GM23338 (cell line): ENCODE measurements around the gene LRIT1.

ENCODE experiments used
- CREB1 ChIP-seq: fragments of 250-450 bp; sonication (Bioruptor Pico); IDR thresholded peaks from 2 replicates; pipeline ENCODE4 v1.5.0; 2020; ENCODE audit warnings: low read depth, mild to moderate bottlenecking, moderate library complexity
- EZH2 ChIP-seq: fragments of 200-600 bp; sonication (generic); IDR thresholded peaks from one replicate; pipeline ENCODE4 v1.8.0; 2017; ENCODE audit warnings: antibody characterized with exemption, mild to moderate bottlenecking, low read depth; ENCODE audit not compliant: unreplicated experiment
- EZH2phosphoT487 ChIP-seq: fragments of 200-600 bp; sonication (generic); IDR thresholded peaks from one replicate; pipeline ENCODE4 v1.8.1; 2018; ENCODE audit warnings: antibody characterized with exemption; ENCODE audit not compliant: unreplicated experiment
- JUNB ChIP-seq: IDR thresholded peaks from one replicate; pipeline ENCODE4 v1.6.1; 2016; ENCODE audit warnings: antibody characterized with exemption; ENCODE audit not compliant: unreplicated experiment
- POLR2AphosphoS5 ChIP-seq: IDR thresholded peaks from 2 replicates; pipeline ENCODE4 v1.6.1; 2016; ENCODE audit warnings: antibody characterized with exemption, low read depth
- STAT1 ChIP-seq: IDR thresholded peaks from one replicate; pipeline ENCODE4 v1.6.1; 2016; ENCODE audit warnings: antibody characterized with exemption; ENCODE audit not compliant: unreplicated experiment
- ZNF114 ChIP-seq: fragments of 250-450 bp; sonication (Bioruptor Pico); IDR thresholded peaks from 2 replicates; pipeline ENCODE4 v1.5.0; 2020; ENCODE audit warnings: mild to moderate bottlenecking, moderate library complexity
- TF ChIP-seq, protein P1 (sequence below), 2 experiments: fragments of 200-600 bp in 1 of 2; sonication (generic) in 1 of 2; conservative IDR thresholded peaks; 2 replicates each; pipeline versions ENCODE4 v1.5.1 to v1.6.1; 2016 to 2017; ENCODE audit warnings: antibody characterized with exemption in 2 of 2, low read depth in 2 of 2, mild to moderate bottlenecking in 2 of 2, moderate library complexity in 1 of 2
- TF ChIP-seq, protein P2 (sequence below): fragments of 250-450 bp; sonication (Bioruptor Pico); IDR thresholded peaks from 2 replicates; pipeline ENCODE4 v1.5.0; 2020; ENCODE audit warnings: mild to moderate bottlenecking, moderate library complexity
- TF ChIP-seq, protein P3 (sequence below): IDR thresholded peaks from one replicate; pipeline ENCODE4 v1.6.1; 2018; ENCODE audit warnings: antibody characterized with exemption; ENCODE audit not compliant: unreplicated experiment

DNA sequence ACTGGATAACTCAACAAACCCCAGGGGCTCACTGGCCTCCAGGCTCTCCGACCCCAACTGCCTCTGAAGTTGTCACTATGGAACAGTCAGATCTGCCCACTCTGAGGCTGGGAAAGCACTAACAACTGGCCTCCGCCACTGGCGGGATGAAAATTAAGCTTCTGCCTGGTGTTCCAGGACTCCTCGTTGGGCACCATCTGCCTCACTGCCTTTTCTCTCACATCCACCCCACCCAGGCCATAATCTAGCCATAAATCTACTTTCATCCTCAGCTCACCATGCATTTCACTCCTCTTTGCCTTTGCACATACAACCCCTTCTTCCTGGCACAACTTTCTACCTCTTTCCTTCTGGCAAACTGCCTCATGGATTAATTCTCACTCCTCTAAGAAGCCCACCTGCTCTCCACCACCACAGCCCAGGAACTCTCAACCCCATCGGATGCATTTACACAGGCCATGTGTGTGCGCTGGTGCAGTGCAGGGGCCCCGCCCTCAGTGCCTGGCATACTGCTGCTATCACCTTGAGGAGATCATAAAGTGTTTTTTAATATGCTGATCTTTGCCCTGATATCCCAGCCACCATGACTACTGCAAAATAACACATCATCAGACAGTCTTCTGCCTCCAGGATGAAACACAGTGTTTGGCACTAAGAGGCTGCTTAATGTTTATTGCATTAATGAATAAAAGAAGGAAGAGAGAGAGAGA is 43.0 kb downstream of the LRIT1 start:
- TF ChIP-seq ZNF114 (no peak), EZH2phosphoT487 (no peak), CREB1 (CRISPR knock-in tag) (no peak), EZH2 (no peak), POLR2AphosphoS5 (no peak), JUNB (no peak), STAT1 (no peak)
- TF ChIP-seq, protein P1, sequence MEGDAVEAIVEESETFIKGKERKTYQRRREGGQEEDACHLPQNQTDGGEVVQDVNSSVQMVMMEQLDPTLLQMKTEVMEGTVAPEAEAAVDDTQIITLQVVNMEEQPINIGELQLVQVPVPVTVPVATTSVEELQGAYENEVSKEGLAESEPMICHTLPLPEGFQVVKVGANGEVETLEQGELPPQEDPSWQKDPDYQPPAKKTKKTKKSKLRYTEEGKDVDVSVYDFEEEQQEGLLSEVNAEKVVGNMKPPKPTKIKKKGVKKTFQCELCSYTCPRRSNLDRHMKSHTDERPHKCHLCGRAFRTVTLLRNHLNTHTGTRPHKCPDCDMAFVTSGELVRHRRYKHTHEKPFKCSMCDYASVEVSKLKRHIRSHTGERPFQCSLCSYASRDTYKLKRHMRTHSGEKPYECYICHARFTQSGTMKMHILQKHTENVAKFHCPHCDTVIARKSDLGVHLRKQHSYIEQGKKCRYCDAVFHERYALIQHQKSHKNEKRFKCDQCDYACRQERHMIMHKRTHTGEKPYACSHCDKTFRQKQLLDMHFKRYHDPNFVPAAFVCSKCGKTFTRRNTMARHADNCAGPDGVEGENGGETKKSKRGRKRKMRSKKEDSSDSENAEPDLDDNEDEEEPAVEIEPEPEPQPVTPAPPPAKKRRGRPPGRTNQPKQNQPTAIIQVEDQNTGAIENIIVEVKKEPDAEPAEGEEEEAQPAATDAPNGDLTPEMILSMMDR (conservative IDR thresholded peaks at IDR 0.05; ENCODE audit: low read depth in 2 of 2): no peak
- TF ChIP-seq, protein P2, sequence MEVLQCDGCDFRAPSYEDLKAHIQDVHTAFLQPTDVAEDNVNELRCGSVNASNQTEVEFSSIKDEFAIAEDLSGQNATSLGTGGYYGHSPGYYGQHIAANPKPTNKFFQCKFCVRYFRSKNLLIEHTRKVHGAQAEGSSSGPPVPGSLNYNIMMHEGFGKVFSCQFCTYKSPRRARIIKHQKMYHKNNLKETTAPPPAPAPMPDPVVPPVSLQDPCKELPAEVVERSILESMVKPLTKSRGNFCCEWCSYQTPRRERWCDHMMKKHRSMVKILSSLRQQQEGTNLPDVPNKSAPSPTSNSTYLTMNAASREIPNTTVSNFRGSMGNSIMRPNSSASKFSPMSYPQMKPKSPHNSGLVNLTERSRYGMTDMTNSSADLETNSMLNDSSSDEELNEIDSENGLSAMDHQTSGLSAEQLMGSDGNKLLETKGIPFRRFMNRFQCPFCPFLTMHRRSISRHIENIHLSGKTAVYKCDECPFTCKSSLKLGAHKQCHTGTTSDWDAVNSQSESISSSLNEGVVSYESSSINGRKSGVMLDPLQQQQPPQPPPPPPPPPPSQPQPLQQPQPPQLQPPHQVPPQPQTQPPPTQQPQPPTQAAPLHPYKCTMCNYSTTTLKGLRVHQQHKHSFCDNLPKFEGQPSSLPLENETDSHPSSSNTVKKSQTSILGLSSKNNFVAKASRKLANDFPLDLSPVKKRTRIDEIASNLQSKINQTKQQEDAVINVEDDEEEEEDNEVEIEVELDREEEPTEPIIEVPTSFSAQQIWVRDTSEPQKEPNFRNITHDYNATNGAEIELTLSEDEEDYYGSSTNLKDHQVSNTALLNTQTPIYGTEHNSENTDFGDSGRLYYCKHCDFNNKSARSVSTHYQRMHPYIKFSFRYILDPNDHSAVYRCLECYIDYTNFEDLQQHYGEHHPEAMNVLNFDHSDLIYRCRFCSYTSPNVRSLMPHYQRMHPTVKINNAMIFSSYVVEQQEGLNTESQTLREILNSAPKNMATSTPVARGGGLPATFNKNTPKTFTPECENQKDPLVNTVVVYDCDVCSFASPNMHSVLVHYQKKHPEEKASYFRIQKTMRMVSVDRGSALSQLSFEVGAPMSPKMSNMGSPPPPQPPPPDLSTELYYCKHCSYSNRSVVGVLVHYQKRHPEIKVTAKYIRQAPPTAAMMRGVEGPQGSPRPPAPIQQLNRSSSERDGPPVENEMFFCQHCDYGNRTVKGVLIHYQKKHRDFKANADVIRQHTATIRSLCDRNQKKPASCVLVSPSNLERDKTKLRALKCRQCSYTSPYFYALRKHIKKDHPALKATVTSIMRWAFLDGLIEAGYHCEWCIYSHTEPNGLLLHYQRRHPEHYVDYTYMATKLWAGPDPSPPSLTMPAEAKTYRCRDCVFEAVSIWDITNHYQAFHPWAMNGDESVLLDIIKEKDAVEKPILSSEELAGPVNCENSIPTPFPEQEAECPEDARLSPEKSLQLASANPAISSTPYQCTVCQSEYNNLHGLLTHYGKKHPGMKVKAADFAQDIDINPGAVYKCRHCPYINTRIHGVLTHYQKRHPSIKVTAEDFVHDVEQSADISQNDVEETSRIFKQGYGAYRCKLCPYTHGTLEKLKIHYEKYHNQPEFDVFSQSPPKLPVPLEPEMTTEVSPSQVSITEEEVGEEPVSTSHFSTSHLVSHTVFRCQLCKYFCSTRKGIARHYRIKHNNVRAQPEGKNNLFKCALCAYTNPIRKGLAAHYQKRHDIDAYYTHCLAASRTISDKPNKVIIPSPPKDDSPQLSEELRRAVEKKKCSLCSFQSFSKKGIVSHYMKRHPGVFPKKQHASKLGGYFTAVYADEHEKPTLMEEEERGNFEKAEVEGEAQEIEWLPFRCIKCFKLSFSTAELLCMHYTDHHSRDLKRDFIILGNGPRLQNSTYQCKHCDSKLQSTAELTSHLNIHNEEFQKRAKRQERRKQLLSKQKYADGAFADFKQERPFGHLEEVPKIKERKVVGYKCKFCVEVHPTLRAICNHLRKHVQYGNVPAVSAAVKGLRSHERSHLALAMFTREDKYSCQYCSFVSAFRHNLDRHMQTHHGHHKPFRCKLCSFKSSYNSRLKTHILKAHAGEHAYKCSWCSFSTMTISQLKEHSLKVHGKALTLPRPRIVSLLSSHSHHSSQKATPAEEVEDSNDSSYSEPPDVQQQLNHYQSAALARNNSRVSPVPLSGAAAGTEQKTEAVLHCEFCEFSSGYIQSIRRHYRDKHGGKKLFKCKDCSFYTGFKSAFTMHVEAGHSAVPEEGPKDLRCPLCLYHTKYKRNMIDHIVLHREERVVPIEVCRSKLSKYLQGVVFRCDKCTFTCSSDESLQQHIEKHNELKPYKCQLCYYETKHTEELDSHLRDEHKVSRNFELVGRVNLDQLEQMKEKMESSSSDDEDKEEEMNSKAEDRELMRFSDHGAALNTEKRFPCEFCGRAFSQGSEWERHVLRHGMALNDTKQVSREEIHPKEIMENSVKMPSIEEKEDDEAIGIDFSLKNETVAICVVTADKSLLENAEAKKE: no peak
- TF ChIP-seq, protein P3, sequence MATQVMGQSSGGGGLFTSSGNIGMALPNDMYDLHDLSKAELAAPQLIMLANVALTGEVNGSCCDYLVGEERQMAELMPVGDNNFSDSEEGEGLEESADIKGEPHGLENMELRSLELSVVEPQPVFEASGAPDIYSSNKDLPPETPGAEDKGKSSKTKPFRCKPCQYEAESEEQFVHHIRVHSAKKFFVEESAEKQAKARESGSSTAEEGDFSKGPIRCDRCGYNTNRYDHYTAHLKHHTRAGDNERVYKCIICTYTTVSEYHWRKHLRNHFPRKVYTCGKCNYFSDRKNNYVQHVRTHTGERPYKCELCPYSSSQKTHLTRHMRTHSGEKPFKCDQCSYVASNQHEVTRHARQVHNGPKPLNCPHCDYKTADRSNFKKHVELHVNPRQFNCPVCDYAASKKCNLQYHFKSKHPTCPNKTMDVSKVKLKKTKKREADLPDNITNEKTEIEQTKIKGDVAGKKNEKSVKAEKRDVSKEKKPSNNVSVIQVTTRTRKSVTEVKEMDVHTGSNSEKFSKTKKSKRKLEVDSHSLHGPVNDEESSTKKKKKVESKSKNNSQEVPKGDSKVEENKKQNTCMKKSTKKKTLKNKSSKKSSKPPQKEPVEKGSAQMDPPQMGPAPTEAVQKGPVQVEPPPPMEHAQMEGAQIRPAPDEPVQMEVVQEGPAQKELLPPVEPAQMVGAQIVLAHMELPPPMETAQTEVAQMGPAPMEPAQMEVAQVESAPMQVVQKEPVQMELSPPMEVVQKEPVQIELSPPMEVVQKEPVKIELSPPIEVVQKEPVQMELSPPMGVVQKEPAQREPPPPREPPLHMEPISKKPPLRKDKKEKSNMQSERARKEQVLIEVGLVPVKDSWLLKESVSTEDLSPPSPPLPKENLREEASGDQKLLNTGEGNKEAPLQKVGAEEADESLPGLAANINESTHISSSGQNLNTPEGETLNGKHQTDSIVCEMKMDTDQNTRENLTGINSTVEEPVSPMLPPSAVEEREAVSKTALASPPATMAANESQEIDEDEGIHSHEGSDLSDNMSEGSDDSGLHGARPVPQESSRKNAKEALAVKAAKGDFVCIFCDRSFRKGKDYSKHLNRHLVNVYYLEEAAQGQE: no peak
